ENCODE results near the gene CDC42EP3. TPM values are rescaled to one million over a fixed set of nuclear protein-coding genes. Genes with fewer than 3 reads are reported as not detected.

CDC42EP3 gene
- polyA plus RNA-seq, 2 of the 4 experiments (the other 2 are of a cell fraction): 23.8 to 39.1 TPM

DNA sequence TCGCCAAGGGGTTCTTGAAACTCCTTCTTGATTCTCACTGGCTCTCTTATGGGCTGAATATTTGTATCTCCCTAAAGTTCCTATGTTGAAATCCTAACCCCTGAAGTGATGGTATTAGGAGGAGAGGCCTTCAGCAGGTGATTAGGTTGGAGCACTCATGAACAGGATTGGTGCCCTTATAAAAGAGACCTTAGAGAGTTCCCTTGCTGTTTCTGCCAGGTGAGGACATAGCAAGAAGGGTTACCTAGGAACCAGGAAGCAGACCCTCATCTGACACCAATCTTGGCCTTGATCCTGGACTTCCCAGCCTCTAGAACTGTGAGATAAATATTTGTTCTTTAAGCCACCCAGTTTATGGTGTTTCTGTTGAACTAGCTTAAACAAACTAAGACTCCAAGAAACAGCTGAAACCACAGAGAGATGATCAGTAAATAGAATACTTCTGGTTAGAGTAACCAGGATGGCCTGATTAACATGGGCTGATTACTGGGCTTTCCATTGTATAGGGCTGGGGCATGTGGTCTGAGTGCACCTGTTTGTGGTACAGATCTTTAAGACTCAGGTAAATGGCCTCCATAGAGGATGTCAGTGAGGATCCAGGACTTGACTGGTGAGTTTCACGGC lies 7.7 kb upstream of the CDC42EP3 start:
- DNase-seq (ENCODE audit: low read depth in 1 of 2, low spot score in 1 of 2): no peak
- FAIRE-seq: no peak
- Histone ChIP-seq H3K4me3 (no peak overlapping the region), H3K27ac (no peak overlapping the region; a peak in 1 of 6 replicates), H3K9me3 (no peaks in the 10 kb centered on the region), H3K4me2 (no peak overlapping the region), H3K4me1 (peaks cover 20% of the 10 kb centered on the region)
- ChIA-PET CTCF (no interaction called here), POLR2A (no interaction called here)
- 72% methylated on average over 2 of the region's 2 CpGs for WGBS (ENCODE audit: missing lambda C conversion rate)
- no peak for ATAC-seq
- no peak for TF ChIP-seq MAFK (IDR thresholded peaks at IDR 0.05; ENCODE audit: partially characterized antibody)
- TF ChIP-seq MAX (IDR thresholded peaks at IDR 0.05): no peak

GRCh38 chr2:37676274-37676673 lies 4.8 kb upstream of the CDC42EP3 start:
- TF ChIP-seq KDM1A (IDR thresholded peaks at IDR 0.05; ENCODE audit: low read depth) (no peak), FOSL2 (IDR thresholded peaks at IDR 0.05) (peak; percentile 54), FOSL2 (CRISPR knock-in tag; IDR thresholded peaks at IDR 0.05) (peak; percentile 89), JUNB (IDR thresholded peaks at IDR 0.05) (peak; percentile 46; the same call in 1 of the 2 replicates)
- CTCF ChIA-PET: interaction anchor here (0.6 to 2.4 kb wide), 10 partner anchors 9 to 280 kb away, joined by 3 to 12 read pairs (median 4); no protein-coding TSS in a partner anchor
- Histone ChIP-seq H3K27ac (peak overlapping the region; percentile 48 to 49; a peak in 4 of 6 replicates), H3K4me3 (no peak overlapping the region), H3K4me1 (peaks cover 27% of the 10 kb centered on the region), H3K4me2 (peak overlapping the region; percentile 34; the same call in 2 of the 3 replicates), H3K9me3 (no peaks in the 10 kb centered on the region)
- POLR2A ChIA-PET: interaction anchor here (1.0 to 1.4 kb wide), 3 partner anchors 13 to 100 kb away, joined by 3 to 5 read pairs (median 3); no protein-coding TSS in a partner anchor
- no peak for FAIRE-seq
- ATAC-seq: no peak
- 6% methylated on average over 1 of the region's 1 CpG for whole genome bisulfite sequencing (ENCODE audit: missing lambda C conversion rate)
- peak; percentile 40 to 47 for DNase-seq (ENCODE audit: low read depth in 1 of 2, low spot score in 1 of 2)

DNA sequence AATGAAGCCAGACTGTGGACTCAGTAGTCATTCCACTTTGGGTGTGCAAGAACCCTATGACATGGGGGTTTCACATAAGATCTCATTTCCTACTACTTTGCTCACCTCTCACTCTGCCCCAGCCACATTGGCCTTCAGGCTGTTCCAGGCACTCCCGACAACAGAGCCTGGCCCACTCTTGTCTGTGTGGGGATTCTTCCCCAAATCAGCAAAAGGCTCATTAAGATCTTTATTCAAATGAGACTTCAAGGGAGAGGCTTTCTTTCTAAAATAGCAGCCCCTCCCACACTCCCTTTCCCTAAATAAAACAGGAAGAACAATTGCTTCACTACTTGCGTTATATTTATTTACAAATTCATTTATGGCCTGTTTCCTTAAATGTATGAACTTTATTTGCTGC lies 3.5 kb upstream of the CDC42EP3 start:
- peaks cover 31% of the 10 kb centered on the region for H3K4me1 ChIP-seq
- no peak overlapping the region for H3K4me3 ChIP-seq
- 91% methylated on average over 2 of the region's 2 CpGs for WGBS (ENCODE audit: missing lambda C conversion rate)
- peak overlapping the region; percentile 25 to 26; a peak in 2 of 6 replicates for H3K27ac ChIP-seq
- POLR2A ChIA-PET: interaction anchor here (1.4 kb wide), 1 partner anchor 94 kb away, joined by 3 read pairs; no protein-coding TSS in a partner anchor
- FAIRE-seq: no peak
- no peak for ATAC-seq
- no peaks in the 10 kb centered on the region for H3K9me3 ChIP-seq
- CTCF ChIA-PET: interaction anchor here (1.0 to 2.4 kb wide), 5 partner anchors 21 to 279 kb away, joined by 4 to 12 read pairs (median 5); no protein-coding TSS in a partner anchor
- no peak for DNase-seq (ENCODE audit: low read depth in 1 of 2, low spot score in 1 of 2)
- no peak overlapping the region for H3K4me2 ChIP-seq
- TF ChIP-seq FOXS1 (CRISPR knock-in tag; IDR thresholded peaks at IDR 0.05) (no peak), MAZ (IDR thresholded peaks at IDR 0.05; ENCODE audit: borderline replicate concordance, low read depth, low read length) (no peak), SMC3 (IDR thresholded peaks at IDR 0.05) (no peak), POLR2AphosphoS2 (conservative IDR thresholded peaks at IDR 0.05; ENCODE audit: low read length) (no peak), MAFK (IDR thresholded peaks at IDR 0.05; ENCODE audit: partially characterized antibody) (no peak), E2F6 (IDR thresholded peaks at IDR 0.05; ENCODE audit: borderline replicate concordance, low read depth) (no peak), RNF2 (IDR thresholded peaks at IDR 0.05; ENCODE audit: borderline replicate concordance, low read depth) (no peak), ZNF302 (CRISPR knock-in tag; IDR thresholded peaks at IDR 0.05) (no peak), HOXA7 (CRISPR knock-in tag; IDR thresholded peaks at IDR 0.05) (no peak), HOXB13 (CRISPR knock-in tag; IDR thresholded peaks at IDR 0.05; ENCODE audit: low read depth) (no peak)
- TF ChIP-seq, protein P1, sequence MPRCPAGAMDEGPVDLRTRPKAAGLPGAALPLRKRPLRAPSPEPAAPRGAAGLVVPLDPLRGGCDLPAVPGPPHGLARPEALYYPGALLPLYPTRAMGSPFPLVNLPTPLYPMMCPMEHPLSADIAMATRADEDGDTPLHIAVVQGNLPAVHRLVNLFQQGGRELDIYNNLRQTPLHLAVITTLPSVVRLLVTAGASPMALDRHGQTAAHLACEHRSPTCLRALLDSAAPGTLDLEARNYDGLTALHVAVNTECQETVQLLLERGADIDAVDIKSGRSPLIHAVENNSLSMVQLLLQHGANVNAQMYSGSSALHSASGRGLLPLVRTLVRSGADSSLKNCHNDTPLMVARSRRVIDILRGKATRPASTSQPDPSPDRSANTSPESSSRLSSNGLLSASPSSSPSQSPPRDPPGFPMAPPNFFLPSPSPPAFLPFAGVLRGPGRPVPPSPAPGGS (IDR thresholded peaks at IDR 0.05): no peak

DNA sequence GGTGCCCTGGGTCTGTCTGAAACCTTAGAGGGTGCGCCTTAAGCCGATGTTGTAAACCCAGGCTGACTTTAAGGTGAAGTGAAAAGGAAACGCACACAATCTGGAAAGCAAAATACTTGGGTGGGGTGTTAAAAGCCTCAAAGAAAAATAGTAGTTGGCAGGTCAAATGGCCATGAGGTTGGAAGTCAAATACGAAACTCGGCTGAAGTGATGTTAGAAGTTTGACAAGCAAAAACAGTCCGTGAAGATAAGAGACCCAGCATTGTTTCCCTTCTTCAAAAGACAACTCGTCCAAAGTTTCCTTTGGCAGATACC lies 1.4 kb upstream of the CDC42EP3 start:
- peak overlapping the region; percentile 78 for H3K4me2 ChIP-seq
- no peak for FAIRE-seq
- DNase-seq (ENCODE audit: low read depth in 1 of 2, low spot score in 1 of 2): no peak
- POLR2A ChIA-PET: interaction anchor here (1.1 to 1.7 kb wide), 11 partner anchors 12 to 205 kb away, joined by 3 to 15 read pairs (median 5); no protein-coding TSS in a partner anchor
- H3K4me1 ChIP-seq: peaks cover 52% of the 10 kb centered on the region
- CTCF ChIA-PET: interaction anchor here (1.0 to 4.2 kb wide), 6 partner anchors 99 to 258 kb away, joined by 3 to 34 read pairs (median 6); no protein-coding TSS in a partner anchor
- peak overlapping the region; percentile 75 for H3K4me3 ChIP-seq
- WGBS (ENCODE audit: missing lambda C conversion rate): 6% methylated on average over 7 of the region's 7 CpGs
- H3K9me3 ChIP-seq: no peaks in the 10 kb centered on the region
- peak overlapping the region; percentile 92 to 98 for H3K27ac ChIP-seq
- ATAC-seq: no peak
- no peak for TF ChIP-seq RFX5 (IDR thresholded peaks at IDR 0.05)
- 0 out of 2 replicates have a peak, but pooled peaks have one; percentile 24 for TF ChIP-seq TFCP2L1 (CRISPR knock-in tag; IDR thresholded peaks at IDR 0.05)

Measured in A549 (cell line).